D341Med (cell line): ENCODE results near the gene ZFP37.
"Not testable (repeated sequence)": the region's sequence is repeated elsewhere in the genome, so short reads cannot be mapped to it uniquely, and the experiment has no call there.

ENCODE experiments used
- DNase-seq: peaks from one replicate; pipeline ENCODE4 v3.0.0; 2012; ENCODE audit warnings: low spot score

The ZFP37 gene

DNA sequence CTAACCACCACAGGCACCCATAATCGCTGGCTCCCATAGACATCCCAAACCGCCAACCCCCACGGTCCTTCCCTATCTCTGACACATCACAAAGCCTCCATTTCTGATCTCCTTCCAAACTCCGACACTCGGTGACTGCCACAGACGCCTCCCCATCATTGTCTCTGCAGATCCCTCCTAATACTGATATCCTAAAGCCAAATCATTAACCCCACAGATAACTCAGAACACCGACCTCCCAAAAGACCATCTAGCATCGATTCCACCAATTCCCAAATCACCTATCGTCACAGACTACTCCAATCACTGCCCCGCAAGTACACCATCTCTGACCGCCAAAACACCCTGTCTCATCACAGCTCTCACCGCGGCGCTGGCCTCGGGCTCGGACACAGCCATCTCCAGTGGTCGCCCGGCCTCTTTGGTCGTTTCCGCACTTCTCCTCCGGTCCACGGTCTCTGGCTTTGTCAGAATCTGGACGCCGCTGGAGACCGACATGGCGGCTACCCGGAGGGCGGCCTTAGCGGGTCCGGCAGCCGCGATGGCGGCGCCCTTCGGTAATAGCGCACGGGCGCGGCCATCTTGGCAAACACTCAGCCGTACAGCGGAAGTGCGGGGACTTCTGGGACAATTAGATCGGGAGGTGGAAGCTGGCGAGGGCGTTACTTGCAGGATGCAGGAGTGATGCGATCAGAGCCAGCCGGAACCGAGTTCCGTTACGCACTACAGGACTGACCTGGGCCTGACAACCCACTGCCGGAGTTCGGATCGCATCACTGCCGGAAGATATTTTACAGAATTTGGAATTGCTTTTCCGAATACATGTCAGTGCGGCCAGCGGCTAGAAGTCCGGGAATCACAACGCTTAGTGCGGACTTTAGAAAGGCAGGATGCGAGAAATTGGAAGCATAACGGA, at the start of gene ZFP37:
Gene ZFP37, minus strand, starts transcription at position 534 of the 916 bp plus-strand sequence. Its CDS starts 36 bp downstream, at position 498.
- peak; percentile 94 for DNase-seq

DNA sequence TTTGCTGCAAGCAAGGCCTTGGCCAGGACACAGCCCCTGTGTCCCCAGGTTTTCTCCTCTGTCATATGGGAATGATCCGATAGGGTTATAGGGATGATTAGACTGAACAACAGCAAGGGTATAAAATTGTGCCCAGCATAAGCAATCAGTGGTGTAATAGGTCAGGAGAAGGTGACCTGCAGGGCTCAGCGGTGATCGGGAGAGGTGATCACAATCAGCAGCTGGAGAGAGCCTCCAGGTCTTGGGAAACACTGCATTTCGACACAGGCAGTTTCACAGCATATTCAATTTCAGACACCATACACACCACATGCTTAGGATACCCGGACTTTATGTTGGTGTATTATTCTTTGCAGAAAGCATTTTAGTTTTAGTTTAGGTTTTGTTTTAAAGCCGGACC, 48.8 kb upstream of the ZFP37 start:
- not testable (repeated sequence) for DNase-seq

DNA sequence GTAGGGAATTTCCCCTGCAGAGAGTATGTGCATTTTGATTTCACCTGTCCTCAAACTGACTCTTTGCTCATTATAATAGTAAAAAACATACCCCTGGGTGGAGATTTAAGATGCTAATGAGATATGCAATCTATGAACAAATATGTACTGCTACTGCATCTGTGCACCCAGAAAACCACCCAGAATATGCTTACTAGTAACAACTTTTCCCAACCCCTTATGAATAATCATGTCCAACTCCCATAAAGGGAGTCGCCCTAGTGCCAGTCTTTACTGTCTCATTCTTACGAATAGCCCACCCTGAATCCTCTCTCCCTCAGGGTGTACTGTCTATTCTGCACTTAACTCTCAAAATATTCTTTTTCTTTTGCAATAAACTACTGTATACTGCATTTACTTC, 39.0 kb upstream of the ZFP37 start:
- no peak for DNase-seq

DNA sequence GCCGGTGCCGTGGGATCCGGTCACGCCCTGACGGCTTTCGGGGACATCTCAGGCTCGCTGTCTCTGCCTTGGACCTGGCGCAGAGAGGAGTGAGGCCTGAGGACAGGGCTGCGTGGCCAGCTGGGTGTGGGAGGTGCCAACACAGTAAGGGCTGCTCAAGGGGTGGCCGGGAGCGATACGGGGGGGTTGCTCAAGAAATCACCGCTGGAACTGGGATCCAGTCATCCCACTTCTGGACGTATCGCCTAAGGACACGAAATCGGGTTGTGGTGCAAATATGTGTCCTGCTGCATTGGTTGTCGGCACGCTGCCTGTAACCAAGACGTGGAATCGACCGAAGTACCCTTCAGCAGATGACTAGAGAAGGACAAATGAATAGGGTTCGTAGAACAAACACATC, 33.4 kb upstream of the ZFP37 start:
- not testable (repeated sequence) for DNase-seq

DNA sequence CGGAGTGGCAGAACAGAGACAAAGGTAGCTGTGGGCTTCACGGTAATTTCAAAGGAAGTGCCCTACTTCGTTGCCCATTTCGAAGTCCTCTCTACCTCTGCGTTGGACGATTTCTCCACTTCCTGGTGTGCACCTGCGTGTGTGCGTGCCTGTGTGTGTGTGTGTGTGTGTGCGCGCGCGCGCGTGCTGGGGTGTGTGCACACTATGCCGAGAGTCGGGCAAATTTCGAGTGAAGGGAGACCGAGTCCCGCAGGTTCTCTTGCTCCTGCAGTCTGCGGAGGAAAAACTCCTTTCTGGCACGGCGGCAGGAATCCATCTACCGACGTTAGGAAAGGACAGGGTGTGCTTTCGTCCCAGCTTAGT, 32.6 kb upstream of the ZFP37 start:
- not testable (repeated sequence) for DNase-seq

DNA sequence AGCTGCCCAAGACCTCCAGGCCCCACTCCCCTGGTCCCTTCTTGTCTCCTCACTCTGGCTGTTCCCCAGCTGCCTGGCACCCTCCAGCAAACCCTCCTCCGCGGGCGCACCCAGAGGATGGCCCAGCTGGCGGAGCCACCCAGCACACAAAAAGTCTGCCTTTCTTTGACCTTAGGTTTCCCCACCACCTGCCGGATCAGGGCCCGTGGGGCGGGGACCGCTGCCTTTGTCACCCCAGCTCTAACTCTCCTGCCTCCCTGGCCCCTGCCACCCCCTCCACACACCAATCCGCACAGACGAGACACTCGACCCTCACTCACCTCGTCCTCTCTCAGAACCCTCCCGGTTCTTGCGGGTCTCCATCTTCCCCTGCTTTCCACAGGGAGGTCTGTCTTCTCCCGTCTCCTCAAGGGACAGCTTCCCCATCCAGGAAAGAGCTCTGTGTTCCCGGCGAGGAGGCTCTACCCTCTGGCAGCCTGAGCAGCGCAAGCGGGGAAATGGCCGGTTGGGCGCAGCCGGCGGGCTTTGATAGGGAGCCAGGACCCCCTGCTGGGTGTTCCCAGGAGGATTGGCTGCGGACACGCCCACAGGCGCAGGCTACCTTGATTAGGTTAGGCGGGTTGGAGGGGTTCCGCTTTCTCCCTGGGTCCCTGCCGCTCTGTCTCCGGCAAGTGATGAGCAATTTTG, 32.1 kb upstream of the ZFP37 start:
- DNase-seq: not testable (repeated sequence)

DNA sequence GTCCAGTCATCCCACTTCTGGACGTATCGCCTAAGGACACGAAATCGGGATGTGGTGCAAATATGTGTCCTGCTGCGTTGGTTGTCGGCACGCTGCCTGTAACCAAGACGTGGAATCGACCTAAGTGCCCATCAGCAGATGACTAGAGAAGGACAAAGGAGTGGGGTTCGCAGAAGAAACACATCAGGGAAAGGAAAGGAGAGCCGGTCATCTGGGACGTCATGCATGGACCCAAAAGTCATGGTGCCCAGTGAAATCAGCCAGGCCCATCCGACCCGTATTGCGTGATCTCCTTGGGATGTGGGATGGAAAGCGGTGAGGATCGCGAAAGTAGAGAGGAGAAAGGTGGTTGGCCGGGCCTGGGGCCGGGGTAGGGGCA, 6.4 kb upstream of the ZFP37 start:
- not testable (repeated sequence) for DNase-seq

DNA sequence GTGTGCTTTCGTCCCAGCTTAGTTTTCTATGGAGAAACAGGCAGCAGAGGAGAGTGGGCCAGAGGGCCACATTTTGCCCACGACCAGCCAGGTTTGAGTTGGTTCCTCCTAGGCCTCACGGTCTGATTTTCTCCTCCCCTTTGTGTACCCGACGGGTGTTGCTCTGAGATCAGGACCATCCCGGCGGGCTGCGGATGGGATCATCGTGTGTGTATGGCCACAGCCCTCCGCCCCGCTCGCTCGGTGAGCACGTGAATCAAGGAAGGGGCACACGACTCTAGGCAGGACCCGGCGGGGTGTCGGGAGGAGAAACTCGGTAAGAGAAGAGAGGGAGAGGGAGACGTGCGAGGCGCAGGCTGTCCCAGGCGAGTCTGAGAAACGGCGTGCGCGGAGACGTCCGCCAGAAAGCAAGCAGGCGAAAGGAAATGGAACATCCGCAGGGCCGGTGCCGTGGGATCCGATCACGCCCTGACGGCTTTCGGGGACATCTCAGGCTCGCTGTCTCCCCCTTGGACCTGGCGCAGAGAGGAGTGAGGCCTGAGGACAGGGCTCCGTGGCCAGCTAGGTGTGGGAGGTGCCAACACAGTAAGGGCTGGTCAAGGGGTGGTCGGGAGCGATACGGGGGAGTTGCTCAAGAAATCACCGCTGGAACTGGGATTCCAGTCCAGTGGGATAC, 5.9 kb upstream of the ZFP37 start:
- not testable (repeated sequence) for DNase-seq

DNA sequence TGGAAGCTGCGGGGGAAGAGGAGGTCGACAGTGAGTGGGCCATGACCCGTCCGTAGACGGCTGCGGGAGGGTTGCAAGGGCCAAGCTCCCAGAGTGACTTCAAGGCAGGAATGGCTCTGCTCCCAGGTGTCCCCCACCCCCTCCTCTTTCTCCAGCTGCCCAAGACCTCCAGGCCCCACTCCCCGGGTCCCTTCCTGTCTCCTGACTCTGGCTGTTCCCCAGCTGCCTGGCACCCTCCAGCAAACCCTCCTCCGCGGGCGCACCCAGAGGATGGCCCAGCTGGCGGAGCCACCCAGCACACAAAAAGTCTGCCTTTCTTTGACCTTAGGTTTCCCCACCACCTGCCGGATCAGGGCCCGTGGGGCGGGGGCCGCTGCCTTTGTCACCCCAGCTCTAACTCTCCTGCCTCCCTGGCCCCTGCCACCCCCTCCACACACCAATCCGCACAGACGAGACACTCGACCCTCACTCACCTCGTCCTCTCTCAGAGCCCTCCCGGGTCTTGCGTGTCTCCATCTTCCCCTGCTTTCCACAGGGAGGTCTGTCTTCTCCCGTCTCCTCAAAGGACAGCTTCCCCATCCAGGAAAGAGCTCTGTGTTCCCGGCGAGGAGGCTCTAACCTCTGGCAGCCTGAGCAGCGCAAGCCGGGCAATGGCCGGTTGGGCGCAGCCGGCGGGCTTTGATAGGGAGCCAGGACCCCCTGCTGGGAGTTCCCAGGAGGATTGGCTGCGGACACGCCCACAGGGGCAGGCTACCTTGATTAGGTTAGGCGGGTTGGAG, 4.7 kb upstream of the ZFP37 start:
- DNase-seq: not testable (repeated sequence)

DNA sequence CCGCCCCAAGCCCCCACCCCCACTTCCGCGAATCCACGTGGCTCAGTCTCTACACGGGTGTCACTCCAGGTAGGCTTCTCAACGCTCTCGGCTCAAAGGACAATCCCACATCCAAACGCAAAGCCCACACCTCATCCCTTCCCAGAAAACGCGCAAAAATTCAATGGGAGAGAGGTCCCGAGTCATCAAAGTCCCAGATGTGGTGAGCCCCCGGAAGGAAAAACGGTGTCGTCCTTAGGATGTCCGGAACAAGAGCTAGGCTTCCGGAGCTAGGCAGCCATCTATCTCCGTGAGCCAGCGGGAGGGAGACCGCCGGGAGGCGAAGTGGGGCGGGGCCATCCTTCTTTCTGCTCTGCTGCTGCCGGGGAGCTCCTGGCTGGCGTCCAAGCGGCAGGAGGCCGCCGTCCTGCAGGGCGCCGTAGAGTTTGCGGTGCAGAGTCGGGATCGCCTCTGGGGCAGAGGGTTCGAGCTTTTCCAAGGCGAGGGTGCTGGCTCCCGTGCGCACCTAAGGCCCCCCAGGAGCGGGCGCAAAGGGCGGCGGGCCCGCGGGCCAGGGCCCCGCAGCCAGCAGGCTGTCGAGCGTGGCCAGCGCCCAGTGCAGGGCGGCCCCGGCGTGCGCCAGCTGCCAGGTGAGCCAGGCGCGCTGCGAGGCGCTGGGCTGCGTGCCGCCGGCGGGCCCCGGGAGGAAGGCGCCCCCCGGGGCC, 3.2 kb upstream of the ZFP37 start:
- DNase-seq: peak; percentile 38

DNA sequence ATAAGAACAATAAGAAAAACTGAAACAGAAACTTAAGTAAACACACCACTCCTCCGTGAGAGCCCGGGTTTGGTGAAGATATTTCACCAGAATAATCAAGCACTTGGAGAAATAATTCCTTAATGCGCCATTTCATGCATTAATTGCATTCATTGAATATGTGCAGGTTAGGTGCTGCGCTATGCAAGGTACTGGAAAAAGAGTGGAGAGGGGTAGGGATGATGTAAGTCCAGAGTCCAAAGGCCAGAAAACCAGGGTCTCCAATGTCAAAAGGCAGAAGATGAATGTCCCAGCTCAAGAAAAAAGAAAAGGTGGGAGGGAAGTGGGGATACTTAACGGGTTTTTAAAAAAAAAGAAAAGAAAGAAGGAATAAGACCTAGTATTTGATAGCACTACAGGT, 669 bp upstream of the ZFP37 start:
- DNase-seq: no peak

DNA sequence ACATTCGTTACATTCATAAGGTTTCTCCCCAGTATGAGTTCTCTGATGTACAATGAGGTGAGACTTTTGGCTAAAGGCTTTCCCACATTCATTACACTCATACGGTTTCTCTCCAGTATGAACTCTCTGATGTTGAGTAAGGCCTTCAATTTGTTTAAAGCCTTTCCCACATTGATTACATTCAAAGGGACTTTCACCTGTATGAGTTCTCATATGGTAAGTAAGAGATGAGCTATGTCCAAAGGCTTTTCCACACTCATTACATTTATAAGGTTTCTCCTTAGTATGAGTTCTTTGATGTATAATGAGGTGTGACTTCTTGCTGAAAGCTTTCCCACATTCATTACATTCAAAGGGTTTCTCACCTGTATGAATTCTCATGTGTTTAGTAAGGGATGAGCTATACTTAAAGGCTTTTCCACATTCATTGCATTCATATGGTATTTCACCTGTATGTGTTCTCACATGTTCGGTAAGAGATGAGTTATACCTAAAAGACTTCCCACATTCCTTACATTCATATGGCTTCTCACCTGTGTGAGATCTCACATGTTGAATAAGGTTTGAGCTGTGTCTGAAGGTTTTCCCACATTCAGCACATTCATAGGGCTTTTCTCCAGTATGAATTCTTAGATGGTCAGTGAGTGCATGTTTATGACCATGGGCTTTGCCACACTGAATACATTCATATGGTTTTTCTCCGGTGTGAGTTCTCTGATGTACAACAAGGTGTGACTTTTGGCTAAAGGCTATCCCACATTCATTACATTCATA, 13.5 kb downstream of the ZFP37 start:
- DNase-seq: no peak

DNA sequence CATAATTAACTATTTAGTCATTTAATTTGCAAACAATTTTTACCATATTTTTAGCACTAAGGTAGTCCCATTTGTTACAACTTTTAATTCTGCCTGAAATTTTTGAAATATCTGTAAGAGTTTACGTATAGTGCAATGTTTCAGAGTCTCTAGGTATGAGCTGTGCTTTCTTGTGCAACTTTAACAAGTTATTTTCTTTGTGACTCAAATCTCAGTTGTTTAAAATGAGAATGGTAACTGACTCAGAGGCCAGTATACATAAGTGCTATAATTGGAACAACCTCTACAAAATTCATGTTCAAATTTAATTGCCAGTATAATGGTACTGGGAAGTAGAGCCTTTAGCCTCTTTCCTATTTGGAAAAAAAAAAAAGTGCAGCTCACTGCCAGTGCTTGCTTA, 30.3 kb downstream of the ZFP37 start:
- DNase-seq: no peak

DNA sequence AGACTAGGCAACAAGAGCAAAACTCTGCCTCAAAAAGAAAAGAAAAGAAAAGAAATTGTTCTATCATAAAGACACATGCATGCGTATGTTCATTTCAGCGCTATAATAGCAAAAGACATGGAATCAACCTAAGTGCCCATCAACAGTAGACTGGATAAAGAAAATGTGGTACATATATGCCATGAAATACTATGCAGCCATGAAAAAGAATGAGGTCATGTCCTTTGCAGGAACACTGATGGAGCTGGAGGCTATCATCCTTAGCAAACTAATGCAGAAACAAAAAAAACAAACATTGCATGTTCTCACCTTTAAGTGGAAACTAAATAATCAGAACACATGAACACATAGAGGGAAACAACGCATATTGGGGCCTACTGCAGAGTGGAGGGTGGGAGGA, 38.3 kb downstream of the ZFP37 start:
- DNase-seq: no peak

DNA sequence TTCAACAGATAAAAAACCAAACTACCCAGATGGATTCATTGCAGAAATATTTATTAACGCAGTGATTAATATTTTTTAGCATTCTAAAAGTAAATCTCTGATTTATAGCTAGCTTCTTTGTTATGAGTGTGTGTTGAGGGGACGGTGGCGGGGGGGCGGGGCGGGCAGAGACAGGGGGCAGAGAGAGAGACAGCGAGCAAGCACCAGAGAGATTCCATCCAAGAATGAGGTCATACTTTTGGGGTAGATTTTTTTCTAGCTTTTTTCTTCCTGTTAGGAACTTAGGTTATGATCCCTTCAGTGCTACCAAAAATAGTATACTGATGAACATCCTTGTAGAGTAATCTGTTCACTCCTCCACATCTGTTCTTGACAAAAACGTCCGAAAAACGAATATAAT, 44.0 kb downstream of the ZFP37 start:
- peak; percentile 36 for DNase-seq

DNA sequence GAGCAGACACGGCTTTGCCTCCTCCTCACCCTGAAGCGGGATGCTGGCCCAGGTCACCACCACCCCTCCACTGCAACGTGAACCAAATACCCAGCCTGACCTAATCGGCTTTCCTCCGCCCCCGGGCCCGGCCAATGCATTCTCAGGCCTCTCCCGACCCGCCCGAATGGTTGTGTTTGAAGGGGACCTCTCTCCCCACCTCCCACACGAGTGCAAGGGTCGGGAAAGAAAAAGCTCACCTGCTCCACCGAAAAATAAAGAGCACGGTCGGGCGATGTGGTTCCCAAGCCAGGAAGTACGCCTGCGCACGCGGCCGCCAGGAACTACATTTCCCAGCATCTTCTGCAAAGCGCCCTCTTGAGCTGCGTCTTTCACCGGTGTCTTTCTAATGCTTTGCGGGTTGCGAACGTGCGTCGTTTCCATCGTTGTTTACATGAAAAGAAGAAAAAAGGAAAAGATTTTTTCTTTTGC, 44.6 kb downstream of the ZFP37 start, which contains the start of gene ZNF883:
Gene ZNF883, minus strand, starts transcription at position 282 of the 471 bp plus-strand sequence.
- peak; percentile 89 for DNase-seq

DNA sequence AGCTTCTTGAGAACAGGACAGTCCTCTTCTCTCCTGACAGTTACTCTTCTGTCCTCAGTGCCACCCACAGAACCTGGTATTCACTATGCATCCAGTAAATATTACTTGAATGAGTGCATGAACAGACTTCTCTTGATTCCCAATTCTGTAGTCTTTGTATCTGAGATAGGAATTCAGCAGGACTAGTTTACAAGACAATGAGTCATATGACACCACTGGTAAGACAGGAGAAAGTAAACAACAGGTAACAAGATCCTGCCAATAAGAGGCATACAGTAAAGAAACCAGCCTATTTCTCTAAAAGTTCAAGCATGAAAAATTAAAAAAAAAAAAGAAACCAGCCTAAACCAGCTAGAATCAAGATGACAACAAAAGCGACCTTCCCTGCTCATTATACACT, 50.7 kb downstream of the ZFP37 start:
- DNase-seq: no peak

DNA sequence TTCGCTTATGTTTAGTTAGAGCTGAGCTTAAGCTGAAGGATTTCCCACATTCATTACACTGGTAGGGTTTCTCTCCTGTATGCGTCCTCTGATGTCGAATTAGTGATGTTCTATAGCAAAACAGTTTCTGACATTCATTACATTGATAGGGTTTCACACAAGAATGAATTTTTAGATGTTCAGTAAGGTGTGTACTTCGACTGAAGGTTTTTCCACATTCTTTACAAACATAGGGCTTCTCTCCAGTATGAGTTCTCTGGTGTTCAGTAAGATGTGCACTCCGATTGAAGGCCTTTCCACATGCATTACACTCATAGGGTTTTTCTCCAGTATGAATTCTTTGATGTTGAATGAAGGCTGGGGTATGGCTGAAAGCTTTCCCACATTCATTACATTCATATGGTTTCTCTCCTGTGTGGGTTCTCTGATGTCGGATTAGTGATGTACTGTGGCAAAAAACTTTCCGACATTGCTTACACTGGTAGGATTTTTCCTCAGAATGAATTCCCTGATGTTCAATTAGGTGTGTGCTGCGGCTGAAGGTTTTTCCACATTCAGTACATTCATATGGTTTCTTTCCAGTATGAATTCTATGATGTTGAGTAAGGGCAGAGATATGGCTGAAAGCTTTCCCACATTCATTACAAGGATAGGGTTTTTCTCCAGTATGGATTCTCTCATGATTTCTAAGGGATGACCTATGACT, 59.1 kb downstream of the ZFP37 start:
- no peak for DNase-seq
